ENCODE measurements around the gene CALHM4. TPM values are rescaled to one million over a fixed set of nuclear protein-coding genes. Genes with fewer than 3 reads are reported as not detected.

CALHM4 gene
- total RNA-seq, 4 donors from 2014 or later: not detected

- TF ChIP-seq, protein P1, sequence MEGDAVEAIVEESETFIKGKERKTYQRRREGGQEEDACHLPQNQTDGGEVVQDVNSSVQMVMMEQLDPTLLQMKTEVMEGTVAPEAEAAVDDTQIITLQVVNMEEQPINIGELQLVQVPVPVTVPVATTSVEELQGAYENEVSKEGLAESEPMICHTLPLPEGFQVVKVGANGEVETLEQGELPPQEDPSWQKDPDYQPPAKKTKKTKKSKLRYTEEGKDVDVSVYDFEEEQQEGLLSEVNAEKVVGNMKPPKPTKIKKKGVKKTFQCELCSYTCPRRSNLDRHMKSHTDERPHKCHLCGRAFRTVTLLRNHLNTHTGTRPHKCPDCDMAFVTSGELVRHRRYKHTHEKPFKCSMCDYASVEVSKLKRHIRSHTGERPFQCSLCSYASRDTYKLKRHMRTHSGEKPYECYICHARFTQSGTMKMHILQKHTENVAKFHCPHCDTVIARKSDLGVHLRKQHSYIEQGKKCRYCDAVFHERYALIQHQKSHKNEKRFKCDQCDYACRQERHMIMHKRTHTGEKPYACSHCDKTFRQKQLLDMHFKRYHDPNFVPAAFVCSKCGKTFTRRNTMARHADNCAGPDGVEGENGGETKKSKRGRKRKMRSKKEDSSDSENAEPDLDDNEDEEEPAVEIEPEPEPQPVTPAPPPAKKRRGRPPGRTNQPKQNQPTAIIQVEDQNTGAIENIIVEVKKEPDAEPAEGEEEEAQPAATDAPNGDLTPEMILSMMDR (IDR thresholded peaks at IDR 0.05; ENCODE audit: low read depth): no peak
These were observed 41.7 kb downstream of the CALHM4 start for GRCh38 chr6:116595247-116595646.

GRCh38 chr6:116596815-116597214 lies 43.3 kb downstream of the CALHM4 start:
- TF ChIP-seq, protein P1 (IDR thresholded peaks at IDR 0.05; ENCODE audit: low read depth): no peak

GRCh38 chr6:116605935-116606334 lies 52.4 kb downstream of the CALHM4 start:
- TF ChIP-seq, protein P1 (IDR thresholded peaks at IDR 0.05; ENCODE audit: low read depth): no peak

Other genes starting within 250 kb of the CALHM4 start
- gene DSE, start 182.8 kb upstream of the CALHM4 start, total RNA-seq: 100 to 1,000 TPM in 3 of 4 donors, 10 to 100 TPM in 1; 71.2 to 129 (median 119) TPM
- 1 to 10 TPM in 3 of 4 donors, under 1 TPM in 1; 0.65 to 9.2 (median 3.7) TPM for gene CALHM6, start 92.4 kb upstream of the CALHM4 start, total RNA-seq
- gene CALHM5, start 42.1 kb upstream of the CALHM4 start, total RNA-seq: 1 to 10 TPM; 2.3 to 3.3 (median 2.7) TPM
- under 1 TPM in 1 of 4 donors, not detected in 3; 0.33 TPM for gene TRAPPC3L, start 8.1 kb upstream of the CALHM4 start, total RNA-seq
- gene RWDD1, start 17.8 kb downstream of the CALHM4 start, total RNA-seq: 10 to 100 TPM; 42.2 to 70.6 (median 50.4) TPM
- under 1 TPM in 2 of 4 donors, not detected in 2; 0.17 to 0.22 TPM for gene RSPH4A, start 62.7 kb downstream of the CALHM4 start, total RNA-seq
- 10 to 100 TPM in 1 of 4 donors, 1 to 10 TPM in 3; 8.7 to 10.9 (median 9.6) TPM for gene ZUP1, start 115.0 kb downstream of the CALHM4 start, total RNA-seq
- gene KPNA5, start 127.5 kb downstream of the CALHM4 start, total RNA-seq: 10 to 100 TPM in 3 of 4 donors, 1 to 10 TPM in 1; 9.0 to 13.2 (median 11.7) TPM
- gene FAM162B, start 212.0 kb downstream of the CALHM4 start, total RNA-seq: 10 to 100 TPM in 2 of 4 donors, 1 to 10 TPM in 2; 2.0 to 25.6 (median 12.2) TPM

Measured in subcutaneous adipose tissue (tissue), 4 donors.